ENCODE data around the gene CD164L2. TPM values are rescaled to one million over a fixed set of nuclear protein-coding genes. Genes with fewer than 3 reads are reported as not detected.

Gene CD164L2
- total RNA-seq, 4 donors from 2014 or later: not detected

- WGBS, 2 donors (ENCODE audit: low coverage in 1 of 2): 80 to 83% methylated on average over 1 to 5 of the region's 6 CpGs
- ATAC-seq: no peak
- Histone ChIP-seq H3K27ac (no peak overlapping the region), H3K4me1 (no peaks in the 10 kb centered on the region), H3K27me3 (no peaks in the 10 kb centered on the region), H3K4me3 (no peak overlapping the region), H3K9me3 (no peaks in the 10 kb centered on the region), H3K36me3 (peaks cover 0 to 51% of the 10 kb centered on the region in 2 donors)
- TF ChIP-seq POLR2A (IDR thresholded peaks at IDR 0.05): no peak
Observed at GRCh38 chr1:27338751-27339150, 44.4 kb downstream of the CD164L2 start.

- Histone ChIP-seq H3K27me3 (no peaks in the 10 kb centered on the region), H3K36me3 (peaks cover 0 to 71% of the 10 kb centered on the region in 2 donors), H3K27ac (no peak overlapping the region), H3K4me3 (no peak overlapping the region), H3K9me3 (no peaks in the 10 kb centered on the region), H3K4me1 (peaks cover 0 to 9% (median 0%) of the 10 kb centered on the region in 3 donors)
- ATAC-seq: no peak
- WGBS, 2 donors (ENCODE audit: low coverage in 1 of 2): 95 to 97% methylated on average over 4 to 5 of the region's 5 CpGs
- TF ChIP-seq POLR2AphosphoS5 (IDR thresholded peaks at IDR 0.05) (no peak), POLR2A (IDR thresholded peaks at IDR 0.05) (no peak), CTCF (IDR thresholded peaks at IDR 0.05) (no peak), EP300 (IDR thresholded peaks at IDR 0.05) (no peak)
Observed at GRCh38 chr1:27336756-27337155, 46.4 kb downstream of the CD164L2 start.

- H3K4me1 ChIP-seq: peaks cover 0 to 9% (median 0%) of the 10 kb centered on the region in 3 donors
- 90 to 100% methylated on average over 1 to 3 of the region's 17 CpGs for WGBS, 2 donors (ENCODE audit: low coverage in 1 of 2)
- peaks cover 0 to 81% of the 10 kb centered on the region in 2 donors for H3K36me3 ChIP-seq
- H3K9me3 ChIP-seq: no peaks in the 10 kb centered on the region
- H3K4me3 ChIP-seq: no peak overlapping the region
- TF ChIP-seq POLR2AphosphoS5 (IDR thresholded peaks at IDR 0.05): no peak
- TF ChIP-seq EP300 (IDR thresholded peaks at IDR 0.05): no peak
- no peak for TF ChIP-seq CTCF (IDR thresholded peaks at IDR 0.05)
- no peak for TF ChIP-seq POLR2A (IDR thresholded peaks at IDR 0.05)
- no peak overlapping the region for H3K27ac ChIP-seq
- ATAC-seq: no peak
- no peaks in the 10 kb centered on the region for H3K27me3 ChIP-seq
Observed at GRCh38 chr1:27335506-27336422, 47.4 kb downstream of the CD164L2 start.

GRCh38 chr1:27333717-27334279 lies 49.3 kb downstream of the CD164L2 start:
- ATAC-seq: peak; percentile 14
- no peak for TF ChIP-seq CTCF (IDR thresholded peaks at IDR 0.05)
- TF ChIP-seq EP300 (IDR thresholded peaks at IDR 0.05): no peak
- TF ChIP-seq POLR2AphosphoS5 (IDR thresholded peaks at IDR 0.05): no peak
- TF ChIP-seq POLR2A (IDR thresholded peaks at IDR 0.05): no peak
- Histone ChIP-seq H3K4me1 (peaks cover 0 to 17% (median 0%) of the 10 kb centered on the region in 3 donors), H3K36me3 (peaks cover 0 to 98% of the 10 kb centered on the region in 2 donors), H3K9me3 (no peaks in the 10 kb centered on the region), H3K4me3 (no peak overlapping the region), H3K27ac (no peak overlapping the region), H3K27me3 (no peaks in the 10 kb centered on the region)
- WGBS, 2 donors (ENCODE audit: low coverage in 1 of 2): 50 to 80% methylated on average over 2 to 3 of the region's 17 CpGs

GRCh38 chr1:27332536-27333281 lies 50.4 kb downstream of the CD164L2 start:
- WGBS, 2 donors (ENCODE audit: low coverage in 1 of 2): 53 to 58% methylated on average over 5 to 7 of the region's 11 CpGs
- Histone ChIP-seq H3K4me3 (no peak overlapping the region), H3K9me3 (no peaks in the 10 kb centered on the region), H3K4me1 (peaks cover 0 to 25% (median 0%) of the 10 kb centered on the region in 3 donors), H3K36me3 (peaks cover 0 to 96% of the 10 kb centered on the region in 2 donors), H3K27ac (no peak overlapping the region), H3K27me3 (no peaks in the 10 kb centered on the region)
- TF ChIP-seq POLR2AphosphoS5 (IDR thresholded peaks at IDR 0.05) (no peak), CTCF (IDR thresholded peaks at IDR 0.05) (peak in 3 of 4 experiments; percentile 68 to 88 (median 68)), POLR2A (IDR thresholded peaks at IDR 0.05) (no peak)
- ATAC-seq: peak; percentile 64

All from gastroesophageal sphincter (tissue), 4 donors.